Osteocyte (in vitro differentiated cells): ENCODE results near the gene MVD. TPM values are rescaled to one million over a fixed set of nuclear protein-coding genes. Genes with fewer than 3 reads are reported as not detected.

ENCODE experiments used
- DNase-seq: peaks from one replicate; pipeline ENCODE4 v3.0.0; 2021; ENCODE audit warnings: mixed read lengths; ENCODE audit not compliant: unreplicated experiment; ENCODE audit errors: extremely low spot score
- H3K27ac Mint-ChIP-seq: one replicate; pipeline ENCODE4 v1.8.0; 2021; ENCODE audit warnings: mild to moderate bottlenecking, mixed read lengths; ENCODE audit not compliant: unreplicated experiment
- H3K27me3 Mint-ChIP-seq: one replicate; pipeline ENCODE4 v1.8.0; 2021; ENCODE audit warnings: mixed read lengths; ENCODE audit not compliant: unreplicated experiment
- H3K36me3 Mint-ChIP-seq: one replicate; pipeline ENCODE4 v1.8.0; 2021; ENCODE audit warnings: mixed read lengths; ENCODE audit not compliant: unreplicated experiment
- H3K4me1 Mint-ChIP-seq: one replicate; pipeline ENCODE4 v1.8.0; 2021; ENCODE audit warnings: mixed read lengths; ENCODE audit not compliant: unreplicated experiment
- H3K4me3 Mint-ChIP-seq: one replicate; pipeline ENCODE4 v1.8.0; 2021; ENCODE audit warnings: mild to moderate bottlenecking, moderate library complexity, mixed read lengths; ENCODE audit not compliant: unreplicated experiment
- H3K9me3 Mint-ChIP-seq: one replicate; pipeline ENCODE4 v1.8.0; 2021; ENCODE audit warnings: mixed read lengths; ENCODE audit not compliant: unreplicated experiment
- total RNA-seq: library from RNA; stranded (reverse); gene quantifications from 2 replicates; pipeline ENCODE4 v1.2.1, GENCODE V29; 2021
- TF ChIP-seq, protein P1 (sequence below): fragments of 200-600 bp; sonication (generic); IDR thresholded peaks from 2 replicates; pipeline ENCODE4 v1.5.0; 2021; ENCODE audit warnings: antibody characterized with exemption, mild to moderate bottlenecking, moderate library complexity

MVD gene
- total RNA-seq, 1 donor from 2014 or later: 32.8 TPM

DNA sequence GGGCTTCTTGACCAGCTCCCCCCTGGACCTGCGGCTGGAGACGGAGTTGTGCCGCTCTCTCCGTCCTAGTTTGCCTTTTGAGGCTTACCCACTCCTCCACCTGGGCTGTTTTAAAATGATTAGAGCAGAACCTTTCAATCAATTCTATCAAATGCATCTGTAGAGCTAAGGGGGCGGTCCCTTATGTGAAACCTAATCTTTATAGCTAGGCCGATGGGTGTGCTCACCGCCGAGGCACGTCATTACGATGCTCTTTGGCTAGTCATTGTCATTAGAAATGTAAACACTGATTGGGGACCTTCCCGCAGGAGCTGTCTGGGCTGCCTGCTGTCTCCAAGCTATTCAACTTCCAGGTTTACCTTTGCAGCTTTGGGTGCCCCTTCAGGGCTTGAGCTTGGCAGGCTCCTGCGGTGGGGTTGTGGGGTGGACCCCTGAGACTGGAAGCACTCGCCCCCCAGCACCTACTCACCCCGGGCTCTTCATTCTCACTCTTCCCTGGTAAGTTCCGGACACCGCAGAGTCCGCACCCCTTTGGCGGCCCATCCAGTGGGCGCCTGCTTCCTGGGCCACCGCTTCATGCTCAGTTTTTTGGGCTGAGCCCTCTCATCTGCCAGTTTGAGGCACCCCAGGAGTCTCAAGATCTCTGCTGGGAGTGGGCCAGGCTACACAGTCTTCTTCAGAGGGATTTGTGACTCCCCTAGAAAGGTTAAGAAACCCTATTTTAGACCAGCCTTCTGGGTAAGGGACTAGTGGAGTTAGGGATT, 45.4 kb downstream of the MVD start:
- H3K36me3 Mint-ChIP-seq: peaks cover 8% of the 10 kb centered on the region
- no peak for DNase-seq
- no peak overlapping the region for H3K4me3 Mint-ChIP-seq
- peaks cover 10% of the 10 kb centered on the region for H3K4me1 Mint-ChIP-seq
- H3K9me3 Mint-ChIP-seq: no peaks in the 10 kb centered on the region
- no peaks in the 10 kb centered on the region for H3K27me3 Mint-ChIP-seq
- H3K27ac Mint-ChIP-seq: no peak overlapping the region
- TF ChIP-seq, protein P1, sequence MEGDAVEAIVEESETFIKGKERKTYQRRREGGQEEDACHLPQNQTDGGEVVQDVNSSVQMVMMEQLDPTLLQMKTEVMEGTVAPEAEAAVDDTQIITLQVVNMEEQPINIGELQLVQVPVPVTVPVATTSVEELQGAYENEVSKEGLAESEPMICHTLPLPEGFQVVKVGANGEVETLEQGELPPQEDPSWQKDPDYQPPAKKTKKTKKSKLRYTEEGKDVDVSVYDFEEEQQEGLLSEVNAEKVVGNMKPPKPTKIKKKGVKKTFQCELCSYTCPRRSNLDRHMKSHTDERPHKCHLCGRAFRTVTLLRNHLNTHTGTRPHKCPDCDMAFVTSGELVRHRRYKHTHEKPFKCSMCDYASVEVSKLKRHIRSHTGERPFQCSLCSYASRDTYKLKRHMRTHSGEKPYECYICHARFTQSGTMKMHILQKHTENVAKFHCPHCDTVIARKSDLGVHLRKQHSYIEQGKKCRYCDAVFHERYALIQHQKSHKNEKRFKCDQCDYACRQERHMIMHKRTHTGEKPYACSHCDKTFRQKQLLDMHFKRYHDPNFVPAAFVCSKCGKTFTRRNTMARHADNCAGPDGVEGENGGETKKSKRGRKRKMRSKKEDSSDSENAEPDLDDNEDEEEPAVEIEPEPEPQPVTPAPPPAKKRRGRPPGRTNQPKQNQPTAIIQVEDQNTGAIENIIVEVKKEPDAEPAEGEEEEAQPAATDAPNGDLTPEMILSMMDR: no peak

DNA sequence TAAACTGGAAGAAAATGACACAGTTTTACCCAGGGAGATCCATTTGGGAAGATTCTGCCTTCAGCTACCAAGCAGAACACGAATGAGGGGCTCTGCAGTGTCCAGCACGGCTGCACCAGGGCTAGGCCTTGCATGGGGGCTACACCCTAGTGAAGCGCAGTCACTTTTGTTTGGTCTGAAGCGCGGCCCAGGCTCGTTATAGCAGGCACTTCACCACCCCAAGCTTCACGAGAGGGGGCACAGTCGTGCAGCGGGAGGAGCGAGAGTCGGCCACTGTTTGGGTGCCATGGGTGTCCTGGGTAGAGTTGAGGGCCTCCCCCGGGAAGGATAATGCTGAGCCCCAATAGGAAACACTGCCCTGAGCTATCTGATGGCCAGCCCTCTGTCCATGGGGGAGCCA, 46.2 kb downstream of the MVD start:
- no peak overlapping the region for H3K27ac Mint-ChIP-seq
- H3K36me3 Mint-ChIP-seq: peaks cover 8% of the 10 kb centered on the region
- no peaks in the 10 kb centered on the region for H3K27me3 Mint-ChIP-seq
- H3K4me3 Mint-ChIP-seq: no peak overlapping the region
- H3K4me1 Mint-ChIP-seq: peaks cover 10% of the 10 kb centered on the region
- TF ChIP-seq, protein P1: no peak
- DNase-seq: no peak
- H3K9me3 Mint-ChIP-seq: no peaks in the 10 kb centered on the region

DNA sequence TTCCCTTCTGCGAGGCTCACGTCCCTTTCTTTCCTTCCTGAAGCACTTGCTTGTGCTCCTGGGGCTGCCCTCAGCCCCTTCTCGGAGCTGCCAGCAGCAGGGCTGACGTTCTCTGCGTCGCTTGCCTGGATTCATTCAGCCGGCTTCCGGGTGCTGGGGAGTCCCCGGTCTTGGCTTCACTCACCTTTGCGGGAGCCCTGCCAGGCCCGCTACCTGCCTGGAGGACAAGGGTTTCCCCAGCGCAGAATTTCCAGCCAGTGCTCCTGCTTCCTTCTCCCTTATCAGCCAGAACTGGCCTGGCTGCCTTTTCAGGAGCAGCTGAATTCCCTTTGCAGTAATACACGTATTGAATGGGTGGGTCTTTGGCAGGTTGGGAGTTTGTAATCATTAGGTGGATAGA, 46.6 kb downstream of the MVD start:
- no peak overlapping the region for H3K4me3 Mint-ChIP-seq
- H3K4me1 Mint-ChIP-seq: peaks cover 10% of the 10 kb centered on the region
- H3K27ac Mint-ChIP-seq: no peak overlapping the region
- TF ChIP-seq, protein P1: no peak
- DNase-seq: no peak
- H3K36me3 Mint-ChIP-seq: peaks cover 8% of the 10 kb centered on the region
- H3K9me3 Mint-ChIP-seq: no peaks in the 10 kb centered on the region
- no peaks in the 10 kb centered on the region for H3K27me3 Mint-ChIP-seq

DNA sequence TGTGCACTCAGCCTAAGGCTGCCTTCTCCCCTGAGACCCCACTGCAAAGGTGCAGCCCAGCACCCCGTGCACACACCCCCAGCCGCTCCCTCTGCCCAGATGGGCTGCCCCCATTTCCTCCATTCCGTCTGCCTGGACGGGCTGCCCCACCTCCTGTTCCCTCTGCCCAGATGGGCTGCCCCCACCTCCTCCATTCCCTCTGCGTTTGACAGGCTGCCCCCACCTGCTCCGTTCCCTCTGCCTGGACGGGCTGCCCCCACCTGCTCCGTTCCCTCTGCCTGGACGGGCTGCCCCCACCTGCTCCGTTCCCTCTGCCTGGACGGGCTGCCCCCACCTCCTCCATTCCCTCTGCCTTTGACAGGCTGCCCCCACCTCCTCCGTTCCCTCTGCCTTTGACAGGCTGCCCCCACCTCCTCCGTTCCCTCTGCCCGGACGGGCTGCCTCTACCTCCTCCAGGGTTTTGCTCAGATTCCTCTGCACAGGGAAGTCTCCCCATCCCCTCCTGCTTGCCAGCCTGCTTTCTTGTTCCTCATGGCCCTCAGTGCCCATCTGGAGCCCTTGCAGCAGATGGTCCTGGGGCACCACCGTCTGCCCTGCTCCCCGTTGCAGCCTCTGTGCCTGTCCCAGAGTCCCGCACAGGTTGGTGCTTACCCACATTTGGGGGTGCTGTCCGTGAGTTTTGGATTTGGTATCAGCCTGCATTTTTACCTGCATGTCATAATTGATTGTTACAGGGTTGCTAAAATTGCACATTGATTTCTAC, 47.9 kb downstream of the MVD start:
- H3K27me3 Mint-ChIP-seq: no peaks in the 10 kb centered on the region
- H3K4me1 Mint-ChIP-seq: peaks cover 10% of the 10 kb centered on the region
- peaks cover 11% of the 10 kb centered on the region for H3K36me3 Mint-ChIP-seq
- DNase-seq: no peak
- H3K4me3 Mint-ChIP-seq: no peak overlapping the region
- no peaks in the 10 kb centered on the region for H3K9me3 Mint-ChIP-seq
- TF ChIP-seq, protein P1: no peak
- no peak overlapping the region for H3K27ac Mint-ChIP-seq
